Measurements from ENCODE around the gene TLR4. TPM values are rescaled to one million over a fixed set of nuclear protein-coding genes. Genes with fewer than 3 reads are reported as not detected.

Gene TLR4
- total RNA-seq, 4 donors from 2014 or later, result 14.0 to 33.1 (median 21.9) TPM

- WGBS, 2 donors, result 94 to 97% methylated on average over 1 of the region's 1 CpG
- no peak for TF ChIP-seq POLR2A (IDR thresholded peaks at IDR 0.05)
- no peak for TF ChIP-seq CTCF (IDR thresholded peaks at IDR 0.05)
- TF ChIP-seq EP300 (IDR thresholded peaks at IDR 0.05), result no peak
- DNase-seq (ENCODE audit: low spot score in 2 of 2), result no peak
- Histone ChIP-seq H3K27ac (no peak overlapping the region), H3K9me3 (no peaks in the 10 kb centered on the region), H3K27me3 (no peaks in the 10 kb centered on the region), H3K4me3 (no peak overlapping the region), H3K36me3 (no peaks in the 10 kb centered on the region), H3K4me1 (peaks cover 0 to 3% (median 0%) of the 10 kb centered on the region in 4 donors)
Observed at GRCh38 chr9:117671468-117671867, 32.7 kb upstream of the TLR4 start.

GRCh38 chr9:117672369-117672768 is 31.8 kb upstream of the TLR4 start:
- TF ChIP-seq EP300 (IDR thresholded peaks at IDR 0.05), result no peak
- no peak for TF ChIP-seq POLR2A (IDR thresholded peaks at IDR 0.05)
- TF ChIP-seq CTCF (IDR thresholded peaks at IDR 0.05), result no peak
- peaks cover 0 to 4% (median 0%) of the 10 kb centered on the region in 4 donors for H3K4me1 ChIP-seq
- H3K36me3 ChIP-seq, result no peaks in the 10 kb centered on the region
- H3K27me3 ChIP-seq, result no peaks in the 10 kb centered on the region
- 54 to 55% methylated on average over 1 of the region's 1 CpG for WGBS, 2 donors
- DNase-seq (ENCODE audit: low spot score in 2 of 2), result no peak
- H3K9me3 ChIP-seq, result no peaks in the 10 kb centered on the region
- H3K27ac ChIP-seq, result no peak overlapping the region
- no peak overlapping the region for H3K4me3 ChIP-seq

- no peak for TF ChIP-seq POLR2A (IDR thresholded peaks at IDR 0.05)
- no peak for TF ChIP-seq EP300 (IDR thresholded peaks at IDR 0.05)
- no peak for TF ChIP-seq CTCF (IDR thresholded peaks at IDR 0.05)
- no peak for DNase-seq (ENCODE audit: low spot score in 2 of 2)
- Histone ChIP-seq H3K4me3 (no peak overlapping the region), H3K27ac (no peak overlapping the region), H3K4me1 (peaks cover 0 to 10% (median 0%) of the 10 kb centered on the region in 4 donors), H3K27me3 (no peaks in the 10 kb centered on the region), H3K36me3 (no peaks in the 10 kb centered on the region), H3K9me3 (no peaks in the 10 kb centered on the region)
Observed at GRCh38 chr9:117677572-117677971, 26.6 kb upstream of the TLR4 start.

- WGBS, 2 donors, result 0% methylated on average over 1 of the region's 1 CpG
- no peaks in the 10 kb centered on the region for H3K9me3 ChIP-seq
- no peak for TF ChIP-seq EP300 (IDR thresholded peaks at IDR 0.05)
- H3K27me3 ChIP-seq, result no peaks in the 10 kb centered on the region
- H3K4me3 ChIP-seq, result no peak overlapping the region
- no peak for DNase-seq (ENCODE audit: low spot score in 2 of 2)
- no peaks in the 10 kb centered on the region for H3K36me3 ChIP-seq
- no peak overlapping the region for H3K27ac ChIP-seq
- H3K4me1 ChIP-seq, result peaks cover 0 to 10% (median 0%) of the 10 kb centered on the region in 4 donors
Observed at GRCh38 chr9:117678871-117679270, 25.3 kb upstream of the TLR4 start.

DNA sequence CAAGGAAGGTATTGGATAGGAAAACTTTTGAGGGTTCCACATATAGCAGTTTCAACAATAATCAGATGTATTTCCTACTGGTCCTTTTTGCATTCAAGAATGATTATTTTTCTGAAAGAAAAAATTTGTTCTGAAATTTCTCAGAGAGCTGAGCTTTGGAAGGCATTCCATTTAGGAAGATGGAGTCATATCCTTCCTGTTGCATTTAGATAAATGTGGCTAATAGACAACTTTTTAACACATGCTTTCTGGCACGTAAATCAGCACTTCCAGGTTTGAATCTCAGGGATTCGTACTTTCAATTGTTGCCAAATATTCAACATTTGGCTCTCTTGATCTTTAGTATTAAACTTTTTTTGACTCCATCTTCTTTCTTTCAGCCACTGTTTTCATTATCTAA is 24.8 kb upstream of the TLR4 start:
- Histone ChIP-seq H3K27ac (peak overlapping the region in 1 of 4 donors; percentile 20), H3K4me3 (no peak overlapping the region), H3K36me3 (no peaks in the 10 kb centered on the region), H3K9me3 (no peaks in the 10 kb centered on the region), H3K4me1 (peaks cover 0 to 10% (median 0%) of the 10 kb centered on the region in 4 donors), H3K27me3 (no peaks in the 10 kb centered on the region)
- WGBS, 2 donors, result 74 to 76% methylated on average over 2 of the region's 2 CpGs
- no peak for DNase-seq (ENCODE audit: low spot score in 2 of 2)
- TF ChIP-seq CTCF (IDR thresholded peaks at IDR 0.05), result no peak
- no peak for TF ChIP-seq EP300 (IDR thresholded peaks at IDR 0.05)
- no peak for TF ChIP-seq POLR2A (IDR thresholded peaks at IDR 0.05)

DNA sequence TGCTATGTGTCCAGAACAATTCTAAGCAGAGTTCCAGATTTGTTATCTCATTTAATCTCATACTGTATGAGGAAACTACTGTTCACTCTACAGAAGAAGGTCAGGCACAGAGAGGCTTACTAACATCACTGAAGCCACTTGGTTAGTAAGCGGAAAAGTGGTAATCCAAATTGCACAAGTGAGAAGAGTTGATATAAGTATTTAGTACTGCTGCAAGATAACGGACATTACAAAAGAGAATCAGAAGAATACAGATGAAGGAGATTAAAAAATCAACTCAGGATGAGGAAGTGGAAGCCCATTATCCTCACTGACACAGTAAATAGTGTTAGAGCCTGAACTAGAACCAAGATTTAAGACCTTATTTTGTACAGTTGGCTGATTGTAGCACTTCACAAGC is 22.3 kb upstream of the TLR4 start:
- TF ChIP-seq CTCF (IDR thresholded peaks at IDR 0.05), result no peak
- TF ChIP-seq POLR2A (IDR thresholded peaks at IDR 0.05), result no peak
- no peak for TF ChIP-seq EP300 (IDR thresholded peaks at IDR 0.05)
- no peak for DNase-seq (ENCODE audit: low spot score in 2 of 2)
- Histone ChIP-seq H3K4me3 (no peak overlapping the region), H3K9me3 (no peaks in the 10 kb centered on the region), H3K36me3 (no peaks in the 10 kb centered on the region), H3K27me3 (no peaks in the 10 kb centered on the region), H3K4me1 (peaks cover 0 to 10% (median 0%) of the 10 kb centered on the region in 4 donors), H3K27ac (no peak overlapping the region)
- 88 to 89% methylated on average over 2 of the region's 2 CpGs for WGBS, 2 donors

Data from tibial nerve (tissue), 4 donors.